CD14-positive monocyte (primary cell): ENCODE results near the gene SNRNP35. TPM values are rescaled to one million over a fixed set of nuclear protein-coding genes. Genes with fewer than 3 reads are reported as not detected.

ENCODE experiments used
- DNase-seq, 3 donors: peaks; one replicate each; pipeline ENCODE4 v3.0.0-alpha.2; 2011 to 2022
- H2AFZ ChIP-seq: 2 replicates; pipeline ENCODE4 v1.6.0; 2012; ENCODE audit warnings: mild to moderate bottlenecking, low read depth, low read length, inconsistent platforms; ENCODE audit not compliant: insufficient read depth, poor library complexity, severe bottlenecking
- H3K27ac ChIP-seq, 2 donors: 1 replicate in 1 of 2; 2 replicates in 1 of 2; pipeline ENCODE4 v1.5.1; 2012 to 2013; ENCODE audit warnings: low read length in 2 of 2, control low read depth in 1 of 2, inconsistent platforms in 1 of 2, low read depth in 1 of 2, mild to moderate bottlenecking in 1 of 2
- H3K27me3 ChIP-seq, 2 donors: one replicate each; pipeline versions ENCODE4 v1.6.0 to v1.6.1; 2011 to 2013; ENCODE audit warnings: low read length in 2 of 2; ENCODE audit not compliant: control insufficient read depth in 2 of 2, insufficient read depth in 2 of 2
- H3K36me3 ChIP-seq, 2 donors: replicated peaks in 1 of 2; 1 replicate in 1 of 2; 2 replicates in 1 of 2; pipeline versions ENCODE4 v1.5.1 to v1.6.1; 2012 to 2013; ENCODE audit warnings: low read length in 2 of 2, control low read depth in 1 of 2, inconsistent platforms in 1 of 2, mild to moderate bottlenecking in 1 of 2; ENCODE audit not compliant: insufficient read depth in 2 of 2, control insufficient read depth in 1 of 2
- H3K4me1 ChIP-seq, 2 donors: 1 replicate in 1 of 2; 2 replicates in 1 of 2; pipeline versions ENCODE4 v1.5.1 to v1.6.1; 2012 to 2013; ENCODE audit warnings: low read length in 2 of 2, control low read depth in 1 of 2, inconsistent platforms in 1 of 2, mild to moderate bottlenecking in 1 of 2, moderate library complexity in 1 of 2; ENCODE audit not compliant: insufficient read depth in 2 of 2, control insufficient read depth in 1 of 2
- H3K4me2 ChIP-seq: replicated peaks from 2 replicates; pipeline ENCODE3; 2012; ENCODE audit warnings: low read length, moderate library complexity, mild to moderate bottlenecking; ENCODE audit not compliant: poor library complexity, severe bottlenecking; ENCODE audit errors: extremely low read depth
- H3K4me3 ChIP-seq, 3 experiments: fragments of 200-600 bp in 1 of 3; sonication (generic) in 1 of 3; replicated peaks in 1 of 3; 1 replicate in 2 of 3; 2 replicates in 1 of 3; pipeline ENCODE4 v1.5.1; 2011 to 2013; ENCODE audit warnings: low read length in 3 of 3, mild to moderate bottlenecking in 3 of 3, control low read depth in 2 of 3, low read depth in 2 of 3, inconsistent platforms in 1 of 3, moderate library complexity in 1 of 3
- H3K79me2 ChIP-seq: 2 replicates; pipeline ENCODE4 v1.6.0; 2012; ENCODE audit warnings: mild to moderate bottlenecking, control low read depth, inconsistent platforms, low read length, moderate library complexity; ENCODE audit not compliant: insufficient read depth
- H3K9ac ChIP-seq: 2 replicates; pipeline ENCODE4 v1.6.0; 2017; ENCODE audit warnings: low read length, mild to moderate bottlenecking; ENCODE audit not compliant: insufficient read depth, poor library complexity, severe bottlenecking
- H3K9me3 ChIP-seq, 2 donors: replicated peaks in 1 of 2; 1 replicate in 1 of 2; 2 replicates in 1 of 2; pipeline versions ENCODE4 v1.5.1 to v1.6.1; 2012 to 2013; ENCODE audit warnings: low read length in 2 of 2, control low read depth in 1 of 2; ENCODE audit not compliant: control insufficient read depth in 1 of 2, insufficient read depth in 1 of 2
- H4K20me1 ChIP-seq: 2 replicates; pipeline ENCODE4 v1.6.0; 2012; ENCODE audit warnings: mild to moderate bottlenecking, low read length, control low read depth, moderate library complexity; ENCODE audit not compliant: insufficient read depth
- H3K27ac Mint-ChIP-seq, 7 donors: one replicate each; pipeline ENCODE4 v1.8.0; 2020; ENCODE audit warnings: mild to moderate bottlenecking in 7 of 7, mixed read lengths in 7 of 7, moderate library complexity in 6 of 7, inconsistent platforms in 2 of 7
- H3K27me3 Mint-ChIP-seq, 3 donors: one replicate each; pipeline ENCODE4 v1.8.0; 2021 to 2022; ENCODE audit warnings: low read depth in 3 of 3, mild to moderate bottlenecking in 3 of 3, mixed read lengths in 3 of 3, moderate library complexity in 3 of 3, inconsistent platforms in 1 of 3
- H3K36me3 Mint-ChIP-seq, 2 donors: one replicate each; pipeline ENCODE4 v1.8.0; 2020; ENCODE audit warnings: mixed read lengths in 2 of 2, inconsistent platforms in 1 of 2, mild to moderate bottlenecking in 1 of 2
- H3K4me1 Mint-ChIP-seq: one replicate; pipeline ENCODE4 v1.8.0; 2020; ENCODE audit warnings: mild to moderate bottlenecking, mixed read lengths
- H3K4me3 Mint-ChIP-seq, 2 donors: one replicate each; pipeline ENCODE4 v1.8.0; 2020; ENCODE audit warnings: mild to moderate bottlenecking in 2 of 2, mixed read lengths in 2 of 2, moderate library complexity in 1 of 2
- H3K9me3 Mint-ChIP-seq, 7 donors: one replicate each; pipeline ENCODE4 v1.8.0; 2020 to 2022; ENCODE audit warnings: mixed read lengths in 7 of 7, mild to moderate bottlenecking in 6 of 7, moderate library complexity in 6 of 7, inconsistent platforms in 2 of 7
- CTCF ChIP-seq: fragments of 200-600 bp; IDR thresholded peaks from one replicate; pipeline ENCODE4 v1.8.0; 2022; ENCODE audit warnings: antibody characterized with exemption, mild to moderate bottlenecking
- WGBS: methylation state at CpG from one replicate; pipeline ENCODE4 v1.1.5; 2013; ENCODE audit warnings: missing lambda C conversion rate; ENCODE audit not compliant: insufficient coverage; 5-methylcytosine and 5-hydroxymethylcytosine counted together
- intact Hi-C, 2 donors: fragments of 100-400 bp; cut with micrococcal nuclease; formaldehyde crosslinking; loops; one replicate each; pipeline versions ENCODE4 v1.15.0 to v1.15.1; 2023
- polyA plus RNA-seq, 3 donors: library from polyadenylated mRNA; depleted of rRNA in 1 of 3; unstranded in 2 of 3; stranded (reverse) in 1 of 3; fragments of 300-500 nt in 2 of 3; fragments of >200 nt in 1 of 3; fragmentation: Illumina TruSeq in 2 of 3; gene quantifications; 1 replicate in 2 of 3; 2 replicates in 1 of 3; pipeline ENCODE4 v1.2.3, GENCODE V29; 2012 to 2021

Gene SNRNP35
- polyA plus RNA-seq, 3 donors: 13.4 to 19.5 (median 16.7) TPM

- Histone ChIP-seq H3K27me3 (no peaks in the 10 kb centered on the region), H3K27ac (no peak overlapping the region), H3K36me3 (no peaks in the 10 kb centered on the region), H3K4me3 (no peak overlapping the region), H3K4me2 (no peak overlapping the region), H2AFZ (no peak overlapping the region), H3K4me1 (no peaks in the 10 kb centered on the region), H3K9me3 (no peaks in the 10 kb centered on the region), H3K79me2 (no peaks in the 10 kb centered on the region), H3K9ac (no peak overlapping the region), H4K20me1 (no peaks in the 10 kb centered on the region)
- 93% methylated on average over 6 of the region's 14 CpGs for WGBS
- no peak for DNase-seq
- intact Hi-C loops: no loop called here
- Mint-ChIP-seq H3K4me3 (no peak overlapping the region), H3K36me3 (no peaks in the 10 kb centered on the region), H3K27ac (no peak overlapping the region), H3K4me1 (peaks cover 7% of the 10 kb centered on the region), H3K9me3 (no peaks in the 10 kb centered on the region), H3K27me3 (peaks cover 12 to 32% (median 12%) of the 10 kb centered on the region in 3 donors)
- no peak for TF ChIP-seq CTCF
Measured at GRCh38 chr12:123485756-123486155, 27.8 kb downstream of the SNRNP35 start.

- Histone ChIP-seq H3K4me2 (no peak overlapping the region), H3K4me3 (no peak overlapping the region), H3K9me3 (no peaks in the 10 kb centered on the region), H3K79me2 (no peaks in the 10 kb centered on the region), H3K27me3 (no peaks in the 10 kb centered on the region), H3K36me3 (no peaks in the 10 kb centered on the region), H4K20me1 (no peaks in the 10 kb centered on the region), H2AFZ (no peak overlapping the region), H3K4me1 (peaks cover 0 to 4% of the 10 kb centered on the region in 2 donors), H3K9ac (no peak overlapping the region), H3K27ac (no peak overlapping the region)
- Mint-ChIP-seq H3K27ac (no peak overlapping the region), H3K36me3 (no peaks in the 10 kb centered on the region), H3K9me3 (no peaks in the 10 kb centered on the region), H3K27me3 (peaks cover 12 to 32% (median 12%) of the 10 kb centered on the region in 3 donors), H3K4me3 (no peak overlapping the region), H3K4me1 (peaks cover 10% of the 10 kb centered on the region)
- no peak for TF ChIP-seq CTCF
- intact Hi-C loops: no loop called here
- no peak for DNase-seq
- WGBS: 100% methylated on average over 2 of the region's 6 CpGs
Measured at GRCh38 chr12:123487428-123487827, 29.5 kb downstream of the SNRNP35 start.
